GM12878 (cell line): ENCODE results near the gene MT3. TPM values are rescaled to one million over a fixed set of nuclear protein-coding genes. Genes with fewer than 3 reads are reported as not detected.

Experiments used
- ATAC-seq: fragments of 200-7000 bp; cut with Tn5 transposase; 3 replicates; pipeline ENCODE4 v1.9.1; 2020; ENCODE audit warnings: mild to moderate bottlenecking, moderate library complexity
- BruUV-seq: library from RNA; stranded (reverse); fragments of 400-500 nt; replicated peaks from 2 replicates; lab custom pipeline; 2021; lab: Mats Ljungman, UMichigan
- CTCF ChIA-PET: fragments of 300-600 bp; sonication (Branson Sonifier 250); formaldehyde crosslinking; extraction: SDS; loops from one replicate; lab custom pipeline; 2021; ENCODE audit warnings: inconsistent platforms; lab: Yijun Ruan, JAX
- POLR2A ChIA-PET: fragments of 350-600 bp; formaldehyde crosslinking; extraction: SDS; loops from one replicate; lab custom pipeline; 2021; ENCODE audit warnings: inconsistent platforms; lab: Charles Lee
- RAD21 ChIA-PET: fragments of 300-600 bp; sonication (Branson Sonifier 250); formaldehyde crosslinking; loops from one replicate; lab custom pipeline; 2023; ENCODE audit warnings: antibody characterized with exemption; ENCODE audit not compliant: unreplicated experiment; lab: Charles Lee
- SMC1A ChIA-PET: fragments of 300-600 bp; sonication (Branson Sonifier 250); formaldehyde crosslinking; loops from one replicate; lab custom pipeline; 2023; ENCODE audit not compliant: unreplicated experiment, uncharacterized antibody; lab: Charles Lee
- DNase-seq: peaks from one replicate; pipeline ENCODE4 v3.0.0-alpha.2; 2011; ENCODE audit warnings: low read depth, low spot score
- FAIRE-seq: peaks from 3 replicates; lab custom pipeline; 2011; peaks lifted over from hg19 to GRCh38; lab: Jason Lieb, UNC
- H2AFZ ChIP-seq: 2 replicates; pipeline ENCODE4 v1.6.0; 2011; ENCODE audit warnings: low read depth, low read length, control low read depth; ENCODE audit not compliant: control insufficient read depth
- H3K27ac ChIP-seq: 2 replicates; pipeline ENCODE4 v1.5.1; 2011; ENCODE audit warnings: control low read depth; ENCODE audit not compliant: control insufficient read depth, insufficient read depth
- H3K27me3 ChIP-seq, 2 experiments: replicated peaks in 1 of 2; 2 replicates each; pipeline versions ENCODE4 v1.6.0 to v1.6.1; 2011; ENCODE audit warnings: low read length in 1 of 2; ENCODE audit not compliant: control insufficient read depth in 2 of 2, insufficient read depth in 2 of 2
- H3K36me3 ChIP-seq, 2 experiments: 2 replicates each; pipeline ENCODE4 v1.5.1; 2011; ENCODE audit warnings: low read length in 1 of 2; ENCODE audit not compliant: control insufficient read depth in 2 of 2, insufficient read depth in 2 of 2
- H3K4me1 ChIP-seq: 2 replicates; pipeline ENCODE4 v1.6.1; 2011; ENCODE audit warnings: mild to moderate bottlenecking, low read length, moderate library complexity, mixed read lengths; ENCODE audit not compliant: control insufficient read depth, insufficient read depth
- H3K4me2 ChIP-seq: 2 replicates; pipeline ENCODE4 v1.6.0; 2011; ENCODE audit warnings: control low read depth; ENCODE audit not compliant: control insufficient read depth, insufficient read depth
- H3K4me3 ChIP-seq: fragments of 200-600 bp; sonication (generic); 2 replicates; pipeline ENCODE4 v1.5.1; 2016
- H3K79me2 ChIP-seq: 2 replicates; pipeline ENCODE4 v1.6.0; 2011; ENCODE audit warnings: low read length; ENCODE audit not compliant: control insufficient read depth, insufficient read depth
- H3K9ac ChIP-seq: 2 replicates; pipeline ENCODE4 v1.8.0; 2011; ENCODE audit warnings: low read length, control low read depth, mixed read lengths; ENCODE audit not compliant: control insufficient read depth, insufficient read depth
- H3K9me3 ChIP-seq: replicated peaks from 3 replicates; pipeline ENCODE4 v1.5.1; 2011; ENCODE audit warnings: mild to moderate bottlenecking, low read length; ENCODE audit not compliant: control insufficient read depth, insufficient read depth
- H4K20me1 ChIP-seq: 2 replicates; pipeline ENCODE4 v1.6.0; 2011; ENCODE audit not compliant: control insufficient read depth, insufficient read depth
- ATF2 ChIP-seq: IDR thresholded peaks from 2 replicates; pipeline ENCODE4 v1.6.1; 2012; ENCODE audit warnings: low read length, inconsistent platforms
- ATF7 ChIP-seq: fragments of 450-650 bp; IDR thresholded peaks from 2 replicates; pipeline ENCODE4 v1.6.1; 2016; ENCODE audit warnings: low read depth, mild to moderate bottlenecking
- BCL11A ChIP-seq: IDR thresholded peaks from 2 replicates; pipeline ENCODE4 v1.6.1; 2011; ENCODE audit warnings: low read depth, low read length
- CREB1 ChIP-seq: IDR thresholded peaks from 2 replicates; pipeline ENCODE4 v1.6.1; 2012; ENCODE audit warnings: low read depth, mild to moderate bottlenecking, inconsistent platforms
- CREM ChIP-seq: IDR thresholded peaks from 2 replicates; pipeline ENCODE4 v1.6.1; 2014; ENCODE audit warnings: antibody characterized with exemption, low read depth
- CTCF ChIP-seq, 3 experiments: IDR thresholded peaks in 2 of 3; conservative IDR thresholded peaks in 1 of 3; 2 replicates each; pipeline ENCODE4 v1.5.1; 2011; ENCODE audit warnings: low read depth in 3 of 3, low read length in 3 of 3, mild to moderate bottlenecking in 3 of 3, control low read depth in 2 of 3, moderate library complexity in 2 of 3, inconsistent platforms in 1 of 3, mixed read lengths in 1 of 3; ENCODE audit not compliant: control insufficient read depth in 2 of 3, insufficient read depth in 1 of 3; ENCODE audit errors: extremely low read depth in 1 of 3
- E2F8 ChIP-seq: fragments of 450-650 bp; IDR thresholded peaks from 2 replicates; pipeline ENCODE4 v1.6.1; 2018; ENCODE audit warnings: mild to moderate bottlenecking, low read depth, moderate library complexity; ENCODE audit not compliant: partially characterized antibody
- EGR1 ChIP-seq, 2 experiments: IDR thresholded peaks; 1 replicate in 1 of 2; 2 replicates in 1 of 2; pipeline ENCODE4 v1.6.1; 2011 to 2012; ENCODE audit warnings: low read depth in 2 of 2, low read length in 2 of 2, borderline replicate concordance in 1 of 2, mild to moderate bottlenecking in 1 of 2, moderate library complexity in 1 of 2
- EP300 ChIP-seq, 2 experiments: fragments of 150-350 bp in 1 of 2; IDR thresholded peaks; 2 replicates each; pipeline ENCODE4 v1.6.1; 2011 to 2012; ENCODE audit warnings: low read depth in 2 of 2, low read length in 2 of 2, borderline replicate concordance in 1 of 2, improper control_type of control experiment in 1 of 2, inconsistent platforms in 1 of 2; ENCODE audit not compliant: control insufficient read depth in 1 of 2
- MAX ChIP-seq: IDR thresholded peaks from 2 replicates; pipeline ENCODE4 v1.6.1; 2012; ENCODE audit warnings: low read depth, low read length, improper control_type of control experiment
- MTA2 ChIP-seq: fragments of 450-650 bp; IDR thresholded peaks from 2 replicates; pipeline ENCODE4 v1.6.1; 2016; ENCODE audit warnings: low read depth, mild to moderate bottlenecking, moderate library complexity
- PML ChIP-seq: IDR thresholded peaks from 2 replicates; pipeline ENCODE4 v1.6.1; 2012; ENCODE audit warnings: low read length, inconsistent platforms
- POU2F2 ChIP-seq: IDR thresholded peaks from 3 replicates; pipeline ENCODE4 v1.6.1; 2011; ENCODE audit warnings: low read depth, mild to moderate bottlenecking, low read length, borderline replicate concordance
- RELA ChIP-seq: fragments of 450-650 bp; IDR thresholded peaks from 2 replicates; pipeline ENCODE4 v1.8.0; 2014; ENCODE audit warnings: borderline replicate concordance; ENCODE audit not compliant: partially characterized antibody
- SIX5 ChIP-seq: IDR thresholded peaks from 2 replicates; pipeline ENCODE4 v1.6.1; 2011; ENCODE audit warnings: mild to moderate bottlenecking, low read depth, low read length, moderate library complexity; ENCODE audit not compliant: severe bottlenecking
- TCF12 ChIP-seq: IDR thresholded peaks from 2 replicates; pipeline ENCODE4 v1.6.1; 2011; ENCODE audit warnings: low read depth, mild to moderate bottlenecking, low read length
- WGBS: methylation state at CpG from one replicate; pipeline ENCODE4 v1.1.6; 2016; ENCODE audit warnings: low lambda C conversion rate; ENCODE audit not compliant: insufficient replicate concordance, insufficient coverage; ENCODE audit errors: missing lambda C conversion rate; 5-methylcytosine and 5-hydroxymethylcytosine counted together
- in situ Hi-C: fragments of 300-500 bp; cut with MboI; formaldehyde crosslinking; loops from 9 replicates; pipeline ENCODE4 v1.14.3; 2018; ENCODE audit warnings: mixed read lengths
- intact Hi-C: fragments of 100-400 bp; cut with micrococcal nuclease; formaldehyde crosslinking; loops from one replicate; pipeline ENCODE4 v1.14.2; 2022; ENCODE audit not compliant: unreplicated experiment
- polyA plus RNA-seq, 11 experiments: library from polyadenylated mRNA; depleted of rRNA in 4 of 11; unstranded in 6 of 11; stranded (reverse) in 5 of 11; fragments of >200 nt; fragmentation: Nextera tagmentation in 4 of 11; fragmentation: Illumina TruSeq in 1 of 11; extraction: Ambion mirVana in 4 of 11; extraction: Trizol in 1 of 11; gene quantifications; 1 replicate in 1 of 11; 2 replicates in 10 of 11; pipeline versions ENCODE4 v1.2.1 to v1.2.3, GENCODE V29; 2011 to 2016; ENCODE audit warnings: inconsistent platforms in 2 of 11, missing spikeins in 2 of 11, low read depth in 1 of 11
- total RNA-seq, 4 experiments: library from RNA; depleted of rRNA in 3 of 4; stranded (reverse); fragments of >200 nt in 3 of 4; fragmentation: Illumina TruSeq in 1 of 4; extraction: Trizol in 1 of 4; gene quantifications; 2 replicates each; pipeline versions ENCODE4 v1.2.1 to v1.2.3, GENCODE V29; 2013 to 2021

Gene MT3
- total and polyA plus RNA-seq, 10 of the 15 experiments (the other 5 are each of a cell fraction or from before 2014, with no cell fraction given): 0.41 TPM; not detected in 9

- in situ Hi-C loops (no loop called here), intact Hi-C loops (no loop called here)
- Histone ChIP-seq H3K79me2 (no peaks in the 10 kb centered on the region), H3K4me1 (peaks cover 29% of the 10 kb centered on the region), H2AFZ (peak overlapping the region; percentile 60), H3K27me3 (no peaks in the 10 kb centered on the region), H3K9me3 (no peaks in the 10 kb centered on the region), H3K36me3 (no peaks in the 10 kb centered on the region), H3K4me3 (peak overlapping the region; percentile 70), H4K20me1 (no peaks in the 10 kb centered on the region), H3K4me2 (peak overlapping the region; percentile 82), H3K27ac (peak overlapping the region; percentile 50), H3K9ac (peak overlapping the region; percentile 38; the same call in 1 of the 2 replicates)
- RAD21 ChIA-PET: interaction anchor here (1.3 to 4.6 kb wide), 5 partner anchors 14 to 91 kb away, joined by 3 to 23 read pairs (median 5); no protein-coding TSS in a partner anchor
- SMC1A ChIA-PET: interaction anchor here (0.7 to 4.6 kb wide), 9 partner anchors 9 to 729 kb away, joined by 3 to 27 read pairs (median 6); no protein-coding TSS in a partner anchor
- WGBS: 8% methylated on average over 10 of the region's 10 CpGs
- DNase-seq (peak; percentile 55), ATAC-seq (peak; percentile 49), FAIRE-seq (no peak)
- CTCF ChIA-PET: interaction anchor here (1.0 to 10.0 kb wide), 8 partner anchors 9 to 92 kb away, joined by 3 to 77 read pairs (median 6); no protein-coding TSS in a partner anchor
- no TSS peak for BruUV-seq
- POLR2A ChIA-PET: interaction anchor here (0.6 to 1.7 kb wide), 3 partner anchors 15 to 359 kb away, joined by 3 to 4 read pairs (median 3); partner anchors contain the start of genes MT1E and MT1X
- peak in 1 of 2 experiments; percentile 75; a peak in 1 of 3 replicates for TF ChIP-seq EGR1 (IDR thresholded peaks at IDR 0.05; ENCODE audit: borderline replicate concordance in 1 of 2, low read depth in 2 of 2, low read length in 2 of 2)
- peak; percentile 95 for TF ChIP-seq RELA
- peak; percentile 10 for TF ChIP-seq E2F8
- peak; percentile 7; the same call in 1 of the 3 replicates for TF ChIP-seq POU2F2
- TF ChIP-seq ATF2: peak; percentile 13; the same call in 1 of the 2 replicates
- TF ChIP-seq PML: peak; percentile 36; the same call in 1 of the 2 replicates
- TF ChIP-seq CTCF (IDR thresholded peaks at IDR 0.05 in 2 of 3, conservative IDR thresholded peaks at IDR 0.05 in 1 of 3; ENCODE audit: control insufficient read depth in 2 of 3, extremely low read depth in 1 of 3, insufficient read depth in 1 of 3, low read depth in 3 of 3, low read length in 3 of 3): peak in 1 of 3 experiments; percentile 10; a peak in 1 of 6 replicates
- peak; percentile 75 for TF ChIP-seq CREB1
- TF ChIP-seq MAX: peak; percentile 30; the same call in 1 of the 2 replicates
- no peak for TF ChIP-seq MTA2
- TF ChIP-seq BCL11A: 0 out of 2 replicates have a peak, but pooled peaks have one; percentile 41
- peak; percentile 46; the same call in 1 of the 2 replicates for TF ChIP-seq ATF7
- TF ChIP-seq TCF12: 0 out of 2 replicates have a peak, but pooled peaks have one; percentile 46
- peak; percentile 60; the same call in 1 of the 2 replicates for TF ChIP-seq CREM
- peak in 1 of 2 experiments; percentile 46; a peak in 1 of 4 replicates for TF ChIP-seq EP300 (IDR thresholded peaks at IDR 0.05; ENCODE audit: borderline replicate concordance in 1 of 2, control insufficient read depth in 1 of 2, low read depth in 2 of 2, low read length in 2 of 2)
- no peak for TF ChIP-seq SIX5
These were observed 20.8 kb downstream of the MT3 start for GRCh38 chr16:56610017-56610608.
